ENCODE measurements around the gene ZNF775. TPM values are rescaled to one million over a fixed set of nuclear protein-coding genes. Genes with fewer than 3 reads are reported as not detected.

Gene ZNF775
- total RNA-seq, 4 donors from 2014 or later = 1.2 to 2.3 (median 1.8) TPM

DNA sequence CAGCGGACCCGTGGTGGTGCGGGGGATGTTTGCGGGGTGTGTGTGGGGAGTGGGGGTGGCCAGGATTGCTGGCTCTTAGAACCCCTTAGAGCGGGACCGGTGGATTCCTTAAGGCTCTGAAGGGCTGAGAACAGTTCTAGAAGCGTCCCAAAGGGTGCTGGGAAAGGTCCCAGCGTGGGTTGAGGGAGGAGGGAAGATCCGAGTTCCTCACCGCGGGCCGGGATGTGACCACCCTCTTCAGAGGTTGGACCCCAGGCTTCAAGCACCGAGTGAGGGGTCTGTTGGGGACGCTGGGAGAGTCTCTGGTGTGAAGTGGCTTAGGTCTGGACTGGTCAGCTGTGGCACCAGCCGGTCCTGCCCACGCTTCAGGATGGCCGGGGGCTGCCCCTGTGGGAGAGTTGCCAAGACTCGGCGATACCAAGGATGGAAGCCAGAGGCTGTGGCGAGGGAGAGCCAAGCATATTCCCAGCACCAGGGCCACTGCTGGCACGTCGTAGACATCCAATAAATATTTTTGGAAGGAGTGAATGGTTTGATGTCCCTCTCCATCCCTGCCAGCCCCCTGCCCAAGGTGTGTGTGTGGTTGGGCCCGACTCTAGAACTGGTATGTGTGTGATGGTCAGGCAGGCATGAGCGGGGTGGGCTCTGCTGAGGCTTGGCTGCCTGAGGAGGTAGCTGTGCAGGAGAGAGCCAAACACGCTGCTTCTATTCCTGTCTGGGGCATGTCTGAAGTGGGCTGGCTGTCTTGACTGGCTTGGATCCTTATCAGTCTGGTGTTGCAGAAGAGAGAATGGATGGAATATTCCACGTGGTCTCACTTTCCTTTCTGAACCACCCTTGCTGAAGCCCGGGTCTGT lies 19.2 kb downstream of the ZNF775 start:
- peaks cover 0 to 17% (median 8%) of the 10 kb centered on the region in 3 donors for H3K4me1 ChIP-seq
- H3K9me3 ChIP-seq = no peaks in the 10 kb centered on the region
- no peaks in the 10 kb centered on the region for H3K27me3 ChIP-seq
- WGBS, 2 donors = 86 to 91% methylated on average over 17 to 18 of the region's 27 CpGs
- H3K27ac ChIP-seq = no peak overlapping the region
- intact Hi-C loops (cut with DNase I) = no loop called here
- H3K4me3 ChIP-seq = no peak overlapping the region
- no peak for DNase-seq
- TF ChIP-seq, protein P1, sequence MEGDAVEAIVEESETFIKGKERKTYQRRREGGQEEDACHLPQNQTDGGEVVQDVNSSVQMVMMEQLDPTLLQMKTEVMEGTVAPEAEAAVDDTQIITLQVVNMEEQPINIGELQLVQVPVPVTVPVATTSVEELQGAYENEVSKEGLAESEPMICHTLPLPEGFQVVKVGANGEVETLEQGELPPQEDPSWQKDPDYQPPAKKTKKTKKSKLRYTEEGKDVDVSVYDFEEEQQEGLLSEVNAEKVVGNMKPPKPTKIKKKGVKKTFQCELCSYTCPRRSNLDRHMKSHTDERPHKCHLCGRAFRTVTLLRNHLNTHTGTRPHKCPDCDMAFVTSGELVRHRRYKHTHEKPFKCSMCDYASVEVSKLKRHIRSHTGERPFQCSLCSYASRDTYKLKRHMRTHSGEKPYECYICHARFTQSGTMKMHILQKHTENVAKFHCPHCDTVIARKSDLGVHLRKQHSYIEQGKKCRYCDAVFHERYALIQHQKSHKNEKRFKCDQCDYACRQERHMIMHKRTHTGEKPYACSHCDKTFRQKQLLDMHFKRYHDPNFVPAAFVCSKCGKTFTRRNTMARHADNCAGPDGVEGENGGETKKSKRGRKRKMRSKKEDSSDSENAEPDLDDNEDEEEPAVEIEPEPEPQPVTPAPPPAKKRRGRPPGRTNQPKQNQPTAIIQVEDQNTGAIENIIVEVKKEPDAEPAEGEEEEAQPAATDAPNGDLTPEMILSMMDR (IDR thresholded peaks at IDR 0.05) = no peak
- TF ChIP-seq POLR2A (IDR thresholded peaks at IDR 0.05) = no peak
- H3K36me3 ChIP-seq = peaks cover 0 to 26% (median 8%) of the 10 kb centered on the region in 3 donors

DNA sequence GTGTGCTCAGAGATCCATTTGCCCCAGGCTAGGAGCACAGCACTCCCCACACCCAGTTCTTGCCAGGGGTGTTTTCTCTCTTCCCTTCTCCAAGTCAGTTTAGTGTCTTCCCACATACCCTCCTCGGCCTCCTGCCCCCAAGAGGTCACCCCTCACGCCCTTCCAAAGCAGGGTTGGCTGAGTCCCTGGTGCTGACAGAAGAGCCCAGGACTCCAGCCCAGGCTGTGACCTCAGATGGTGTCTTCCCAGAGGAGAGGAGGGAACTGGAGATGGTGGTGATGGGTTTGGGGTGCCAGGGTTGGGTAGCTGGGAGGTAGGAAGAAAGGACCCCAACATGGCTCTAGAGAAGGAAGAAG lies 19.8 kb downstream of the ZNF775 start:
- Histone ChIP-seq H3K4me1 (peaks cover under 1 to 24% (median 11%) of the 10 kb centered on the region in 3 donors), H3K27ac (no peak overlapping the region), H3K4me3 (no peak overlapping the region), H3K27me3 (no peaks in the 10 kb centered on the region), H3K36me3 (peaks cover 0 to 26% (median 8%) of the 10 kb centered on the region in 3 donors), H3K9me3 (no peaks in the 10 kb centered on the region)
- no peak for DNase-seq
- intact Hi-C loops (cut with DNase I) = no loop called here
- WGBS, 2 donors = 57 to 88% methylated on average over 1 to 2 of the region's 2 CpGs
- TF ChIP-seq, protein P1 (IDR thresholded peaks at IDR 0.05) = no peak
- TF ChIP-seq POLR2A (IDR thresholded peaks at IDR 0.05) = no peak

DNA sequence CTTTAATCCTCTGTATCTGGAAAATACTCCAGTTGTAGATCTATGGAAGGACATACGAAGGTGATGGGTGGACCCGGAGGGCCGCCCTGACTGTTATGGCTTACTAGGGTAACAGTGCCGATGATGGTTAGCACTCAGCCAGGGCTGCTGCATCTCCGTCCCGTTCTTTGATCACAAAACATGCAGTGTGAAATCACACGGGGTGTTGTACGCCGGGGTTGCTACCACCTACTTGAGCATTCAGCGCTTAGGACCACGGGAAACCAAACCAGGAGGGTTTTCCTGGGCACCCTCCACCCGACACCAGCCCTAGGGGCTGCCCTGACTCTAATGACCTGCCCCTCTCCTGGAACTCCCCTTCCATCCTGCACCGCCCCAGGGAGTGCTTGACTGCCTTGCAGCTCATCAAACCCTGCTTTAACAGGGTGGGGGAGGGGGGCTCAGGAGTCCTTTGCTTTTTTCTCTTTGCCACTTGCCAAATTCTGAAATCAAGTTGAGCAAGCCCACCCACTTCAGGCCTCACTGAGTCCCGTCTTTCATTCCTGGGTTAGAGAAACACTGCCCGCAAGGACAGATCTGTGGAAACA lies 20.4 kb downstream of the ZNF775 start:
- H3K4me3 ChIP-seq = no peak overlapping the region
- DNase-seq = no peak
- H3K27ac ChIP-seq = no peak overlapping the region
- no peaks in the 10 kb centered on the region for H3K27me3 ChIP-seq
- H3K36me3 ChIP-seq = peaks cover 0 to 26% (median 8%) of the 10 kb centered on the region in 3 donors
- H3K9me3 ChIP-seq = no peaks in the 10 kb centered on the region
- WGBS, 2 donors = 60 to 86% methylated on average over 10 to 14 of the region's 15 CpGs
- intact Hi-C loops (cut with DNase I) = no loop called here
- TF ChIP-seq POLR2A (IDR thresholded peaks at IDR 0.05) = no peak
- TF ChIP-seq, protein P1 (IDR thresholded peaks at IDR 0.05) = no peak
- peaks cover 6 to 29% (median 17%) of the 10 kb centered on the region in 3 donors for H3K4me1 ChIP-seq

DNA sequence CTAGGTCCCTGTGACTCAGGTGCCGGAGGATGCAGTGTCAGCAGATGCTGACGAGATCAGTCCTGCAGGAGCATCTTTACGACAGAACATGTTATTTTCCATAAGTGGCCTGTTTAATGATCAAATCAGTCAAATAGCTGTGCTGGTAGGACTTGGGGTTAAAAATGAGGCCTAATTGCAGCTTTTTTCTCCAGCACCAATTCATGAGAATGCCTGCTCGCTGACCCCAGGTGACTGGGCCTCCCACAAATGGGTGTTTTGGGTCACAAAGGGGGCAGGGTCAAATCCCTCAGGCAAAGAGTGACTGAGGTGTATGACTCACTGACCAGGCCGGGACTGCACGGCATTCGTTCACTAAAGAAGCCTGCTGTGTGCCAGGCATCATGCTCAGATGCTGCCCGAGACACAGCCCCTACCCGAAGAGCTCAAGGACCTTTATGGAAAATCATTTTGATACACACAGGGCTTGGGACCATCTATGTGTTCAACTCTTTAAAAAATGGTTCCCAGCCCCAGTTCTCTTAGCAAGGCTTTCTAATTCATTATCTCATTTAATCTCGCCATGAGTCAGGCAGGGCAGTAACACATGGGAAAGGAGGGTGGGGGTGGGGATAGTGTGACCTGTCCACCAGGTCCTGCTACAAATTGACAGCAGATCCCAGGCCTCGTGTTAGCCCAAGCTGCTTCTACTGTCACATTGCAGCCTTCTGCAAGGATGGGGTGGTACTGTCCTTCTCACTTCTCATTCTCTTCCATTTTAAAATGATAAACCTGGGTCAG lies 21.1 kb downstream of the ZNF775 start:
- DNase-seq = no peak
- Histone ChIP-seq H3K36me3 (peaks cover 0 to 26% (median 8%) of the 10 kb centered on the region in 3 donors), H3K9me3 (no peaks in the 10 kb centered on the region), H3K4me1 (peaks cover 7 to 34% (median 18%) of the 10 kb centered on the region in 3 donors), H3K4me3 (no peak overlapping the region), H3K27me3 (no peaks in the 10 kb centered on the region), H3K27ac (no peak overlapping the region)
- 45 to 59% methylated on average over 7 of the region's 11 CpGs for WGBS, 2 donors
- no peak for TF ChIP-seq POLR2A (IDR thresholded peaks at IDR 0.05)
- TF ChIP-seq, protein P1 (IDR thresholded peaks at IDR 0.05) = no peak
- intact Hi-C loops (cut with DNase I) = no loop called here

Data from esophagus squamous epithelium (tissue), 5 donors.